ENCODE measurements around the gene VPS13D. TPM values are rescaled to one million over a fixed set of nuclear protein-coding genes. Genes with fewer than 3 reads are reported as not detected.

VPS13D gene
- total and polyA plus RNA-seq, 2 donors (not counting 3 experiments of a cell fraction or from before 2014, with no cell fraction given) = 13.6 to 48.5 TPM

DNA sequence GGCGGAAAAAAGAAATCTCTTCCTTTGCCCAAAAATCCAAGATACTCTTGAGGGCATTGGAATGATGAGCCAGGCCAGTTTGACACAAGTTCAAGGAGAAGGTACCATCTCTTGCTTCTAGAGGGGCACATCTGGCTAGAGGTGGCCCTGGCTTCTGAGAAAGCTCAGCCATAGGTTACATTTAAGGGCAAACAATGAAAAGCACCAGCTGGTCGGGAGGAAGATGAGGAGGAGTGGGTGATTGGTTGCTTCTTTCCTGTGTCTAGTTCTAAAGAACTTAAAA, 256.2 kb downstream of the VPS13D start:
- H3K9me3 ChIP-seq (replicated peaks; ENCODE audit: control insufficient read depth, insufficient read depth, low read length) = no peaks in the 10 kb centered on the region
- POLR2A ChIA-PET = no interaction called here
- CTCF ChIA-PET = interaction anchor here (1.4 kb wide), 1 partner anchor 10 kb away, joined by 4 read pairs; no protein-coding TSS in a partner anchor
- no peak overlapping the region for H3K4me2 ChIP-seq (ENCODE audit: insufficient read depth, low read length)
- dilution Hi-C loops (cut with MboI; ENCODE audit: extremely low pct_ligation_motif_present, low sequenced_read_pairs) (no loop called here), intact Hi-C loops (cut with micrococcal nuclease) (no loop called here)
- BruUV-seq (replicated peaks) = no TSS peak
- H3K27me3 ChIP-seq (ENCODE audit: control insufficient read depth in 2 of 2, insufficient read depth in 2 of 2, low read length in 2 of 2) = no peaks in the 10 kb centered on the region
- no peak overlapping the region for H3K4me3 ChIP-seq (replicated peaks in 1 of 3; ENCODE audit: insufficient read depth in 1 of 3, low read depth in 1 of 3, low read length in 3 of 3)
- peaks cover 9% of the 10 kb centered on the region for H3K4me1 ChIP-seq (ENCODE audit: control insufficient read depth, extremely low read depth, insufficient read depth, low read length)
- no peaks in the 10 kb centered on the region for H3K36me3 ChIP-seq (ENCODE audit: control insufficient read depth in 2 of 2, extremely low read depth in 1 of 2, insufficient read depth in 2 of 2, low read length in 2 of 2)
- FAIRE-seq = no peak
- TF ChIP-seq, protein P1, sequence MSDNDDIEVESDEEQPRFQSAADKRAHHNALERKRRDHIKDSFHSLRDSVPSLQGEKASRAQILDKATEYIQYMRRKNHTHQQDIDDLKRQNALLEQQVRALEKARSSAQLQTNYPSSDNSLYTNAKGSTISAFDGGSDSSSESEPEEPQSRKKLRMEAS (IDR thresholded peaks at IDR 0.05; ENCODE audit: insufficient read depth, insufficient read length) = no peak
- TF ChIP-seq CTCF (IDR thresholded peaks at IDR 0.05; ENCODE audit: extremely low read depth in 1 of 2, insufficient read depth in 1 of 2, low read depth in 1 of 2, low read length in 2 of 2) = no peak
- TF ChIP-seq MYC (IDR thresholded peaks at IDR 0.05; ENCODE audit: low read depth, low read length) = no peak
- no peak for TF ChIP-seq FOS (IDR thresholded peaks at IDR 0.05; ENCODE audit: borderline replicate concordance, insufficient read depth, low read length)
- no peak for TF ChIP-seq EZH2 (IDR thresholded peaks at IDR 0.05; ENCODE audit: borderline replicate concordance, low read depth, low read length, severe bottlenecking)
- TF ChIP-seq GATA2 (IDR thresholded peaks at IDR 0.05; ENCODE audit: insufficient read depth, insufficient read length, low read depth, low read length) = no peak
- TF ChIP-seq POLR2AphosphoS5 (IDR thresholded peaks at IDR 0.05; ENCODE audit: insufficient read depth, low read depth, low read length) = no peak
- no peak for DNase-seq (ENCODE audit: low read depth, low spot score)
- no peaks in the 10 kb centered on the region for H3K9me1 ChIP-seq (replicated peaks; ENCODE audit: control insufficient read depth, extremely low read depth, insufficient read depth, low read length)
- H4K20me1 ChIP-seq (replicated peaks; ENCODE audit: control insufficient read depth, extremely low read depth, insufficient read depth, low read length) = no peaks in the 10 kb centered on the region
- no peaks in the 10 kb centered on the region for H3K79me2 ChIP-seq (ENCODE audit: control insufficient read depth, insufficient read depth, low read length)
- H2AFZ ChIP-seq (ENCODE audit: low read depth, low read length) = no peak overlapping the region
- no peak overlapping the region for H3K9ac ChIP-seq (replicated peaks; ENCODE audit: extremely low read depth, insufficient read depth, low read length)
- no peak overlapping the region for H3K27ac ChIP-seq (ENCODE audit: insufficient read depth, low read depth, low read length)

Data from endothelial cell of umbilical vein (primary cell).